Hematopoietic multipotent progenitor cell treated with erythropoietin and hydrocortisone succinate and interleukin-3 and kit ligand, for 8 days (in vitro differentiated cells): ENCODE results near the gene ST8SIA1.
"Not testable (repeated sequence)": the region's sequence is repeated elsewhere in the genome, so short reads cannot be mapped to it uniquely, and the experiment has no call there.

ENCODE experiments used
- DNase-seq: peaks from one replicate; pipeline ENCODE4 v3.0.0-alpha.2; 2015

ST8SIA1 gene

GRCh38 chr12:22334410-22335100 is at the start of gene ST8SIA1:
Gene ST8SIA1, minus strand, starts transcription at chr12:22334707. Its CDS starts 475 bp downstream, at chr12:22334232.
- DNase-seq = no peak

GRCh38 chr12:22380031-22380430 is 45.5 kb upstream of the ST8SIA1 start:
- DNase-seq = peak; percentile 93

- DNase-seq = peak; percentile 53
Measured at GRCh38 chr12:22377731-22378496, 43.4 kb upstream of the ST8SIA1 start.

DNA sequence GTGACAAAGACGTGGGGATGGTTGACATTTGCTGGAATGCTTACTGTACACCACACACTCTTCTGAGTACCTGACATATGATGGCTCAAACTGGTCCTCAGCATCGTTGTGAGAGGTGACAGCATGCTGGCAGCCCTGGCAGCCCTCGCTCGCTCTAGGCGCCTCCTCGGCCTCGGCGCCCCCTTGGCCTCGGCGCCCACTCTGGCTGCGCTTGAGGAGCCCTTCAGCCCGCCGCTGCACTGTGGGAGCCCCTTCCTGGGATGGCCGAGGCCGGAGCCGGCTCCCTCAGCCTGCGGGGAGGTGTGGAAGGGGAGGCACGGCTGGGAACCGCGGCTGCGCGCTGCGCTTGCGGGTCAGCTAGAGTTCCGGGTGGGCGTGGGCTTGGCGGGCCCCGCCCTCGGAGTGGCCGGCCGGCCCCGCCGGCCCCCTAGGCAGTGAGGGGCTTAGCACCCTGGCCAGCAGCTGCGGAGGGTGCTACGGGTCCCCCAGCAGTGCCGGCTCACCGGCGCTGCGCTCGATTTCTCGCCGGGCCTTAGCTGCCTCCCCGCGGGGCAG is 42.2 kb upstream of the ST8SIA1 start:
- DNase-seq = not testable (repeated sequence)

DNA sequence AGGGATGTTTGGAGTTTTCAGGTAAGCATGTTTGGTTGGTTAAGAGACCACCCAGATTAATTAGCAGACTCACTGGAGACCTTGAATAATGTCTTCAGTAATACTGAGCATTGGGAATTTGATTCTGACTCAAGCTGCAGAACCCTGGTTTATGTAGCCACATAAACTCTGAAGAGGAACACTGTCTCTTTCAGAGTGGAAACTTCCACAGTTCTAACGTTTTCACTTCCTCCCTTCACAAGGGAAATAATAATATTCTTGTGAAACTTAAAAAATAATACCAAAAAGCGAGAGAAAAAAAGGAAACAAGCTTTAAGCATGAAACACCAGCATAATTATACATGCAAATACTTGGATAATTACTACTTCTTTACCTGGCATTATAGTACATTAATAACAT is 40.0 kb upstream of the ST8SIA1 start:
- DNase-seq = no peak

GRCh38 chr12:22372277-22372837 is 37.9 kb upstream of the ST8SIA1 start:
- DNase-seq = no peak

GRCh38 chr12:22366181-22366580 is 31.7 kb upstream of the ST8SIA1 start:
- peak; percentile 60 for DNase-seq

GRCh38 chr12:22361785-22362184 is 27.3 kb upstream of the ST8SIA1 start:
- DNase-seq = no peak

GRCh38 chr12:22360774-22361173 is 26.3 kb upstream of the ST8SIA1 start:
- DNase-seq = no peak

- DNase-seq = no peak
Measured at GRCh38 chr12:22357531-22357930, 23.0 kb upstream of the ST8SIA1 start.

GRCh38 chr12:22356231-22356630 is 21.7 kb upstream of the ST8SIA1 start:
- no peak for DNase-seq

- DNase-seq = no peak
Measured at GRCh38 chr12:22355011-22355580, 20.6 kb upstream of the ST8SIA1 start.

- DNase-seq = peak; percentile 95
Measured at GRCh38 chr12:22353615-22354325, 19.3 kb upstream of the ST8SIA1 start.

- DNase-seq = peak; percentile 84
Measured at GRCh38 chr12:22350886-22351285, 16.4 kb upstream of the ST8SIA1 start.

GRCh38 chr12:22348208-22348607 is 13.7 kb upstream of the ST8SIA1 start:
- DNase-seq = no peak

- DNase-seq = no peak
Measured at GRCh38 chr12:22340143-22340542, 5.6 kb upstream of the ST8SIA1 start.

- DNase-seq = no peak
Measured at GRCh38 chr12:22339691-22340090, 5.2 kb upstream of the ST8SIA1 start.

DNA sequence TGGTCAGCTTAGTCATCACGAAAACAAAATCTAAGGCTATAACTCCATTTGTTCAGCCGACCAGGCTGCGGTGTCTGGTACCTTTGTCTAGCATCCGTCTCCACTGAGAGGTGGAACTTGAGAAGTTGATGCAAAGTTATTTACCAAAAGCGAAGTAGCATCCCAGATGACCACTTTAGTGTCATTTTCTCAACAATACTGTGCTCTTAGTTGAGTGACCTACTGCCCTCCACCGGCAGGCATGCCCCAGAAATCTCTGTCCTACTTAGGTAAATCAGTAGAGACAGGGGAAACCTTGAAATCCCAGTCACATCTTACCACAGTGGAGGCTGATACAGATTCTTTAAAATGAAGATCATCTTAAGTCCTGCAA is 1.3 kb upstream of the ST8SIA1 start:
- DNase-seq = no peak

DNA sequence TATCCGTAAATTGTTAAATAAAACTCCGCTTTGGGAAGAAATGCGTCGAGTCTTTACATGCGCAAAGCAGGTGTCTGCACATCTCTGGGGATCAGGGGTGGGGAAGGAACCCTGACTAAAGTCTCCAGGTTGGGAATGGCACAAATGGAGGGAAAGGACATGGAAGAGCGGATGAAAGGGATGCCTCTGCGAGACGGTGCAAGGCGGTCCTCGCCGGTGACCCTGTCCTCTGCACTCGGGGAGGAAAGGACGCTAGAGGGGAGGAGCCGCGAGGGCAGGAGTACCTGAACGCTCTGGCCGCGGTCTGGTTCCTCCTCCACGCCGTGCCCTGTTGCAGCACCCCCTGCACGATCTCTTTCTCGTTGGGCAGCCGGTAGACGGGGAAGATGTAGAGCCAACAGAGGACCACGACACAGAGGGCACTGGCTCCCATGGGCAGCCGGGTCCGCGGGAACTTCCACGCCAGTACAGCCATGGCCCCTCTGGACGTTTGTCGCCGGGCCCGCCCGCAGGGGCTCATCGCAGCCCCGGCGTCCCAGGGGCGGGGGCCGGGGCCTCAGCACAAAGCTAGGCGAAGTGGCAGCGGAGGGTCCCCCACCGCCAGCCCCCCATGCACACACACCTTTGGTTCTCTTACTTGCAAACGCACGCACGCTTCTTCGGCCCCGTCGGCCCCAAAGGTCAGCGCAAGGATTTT is 646 bp downstream of the ST8SIA1 start:
- no peak for DNase-seq

DNA sequence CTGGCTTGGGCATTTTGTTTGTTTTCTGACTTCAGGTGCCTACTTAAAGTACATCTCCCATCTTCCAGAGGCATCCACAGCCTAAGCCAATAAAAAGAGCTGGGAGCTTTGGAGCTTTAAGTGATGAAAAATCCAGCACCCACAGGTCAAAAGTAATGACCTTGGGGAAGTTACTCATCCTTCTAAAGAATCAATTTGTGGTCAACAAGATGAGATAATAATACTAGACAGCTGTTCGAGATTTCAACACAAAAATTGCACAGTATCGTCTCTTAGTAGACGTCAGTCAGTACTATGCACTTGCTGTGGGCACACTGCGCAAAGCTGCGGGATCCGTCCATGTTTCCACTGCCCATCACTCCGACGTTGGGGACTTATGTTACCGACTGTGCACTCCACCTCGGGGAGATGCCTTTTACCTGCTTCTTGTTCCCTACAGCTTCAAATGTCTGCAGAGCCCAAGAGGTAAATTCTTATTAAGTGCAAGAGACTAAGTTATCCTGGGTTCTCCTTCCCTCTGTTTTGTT is 1.3 kb downstream of the ST8SIA1 start:
- no peak for DNase-seq

- DNase-seq = no peak
Measured at GRCh38 chr12:22332202-22332601, 2.3 kb downstream of the ST8SIA1 start.

DNA sequence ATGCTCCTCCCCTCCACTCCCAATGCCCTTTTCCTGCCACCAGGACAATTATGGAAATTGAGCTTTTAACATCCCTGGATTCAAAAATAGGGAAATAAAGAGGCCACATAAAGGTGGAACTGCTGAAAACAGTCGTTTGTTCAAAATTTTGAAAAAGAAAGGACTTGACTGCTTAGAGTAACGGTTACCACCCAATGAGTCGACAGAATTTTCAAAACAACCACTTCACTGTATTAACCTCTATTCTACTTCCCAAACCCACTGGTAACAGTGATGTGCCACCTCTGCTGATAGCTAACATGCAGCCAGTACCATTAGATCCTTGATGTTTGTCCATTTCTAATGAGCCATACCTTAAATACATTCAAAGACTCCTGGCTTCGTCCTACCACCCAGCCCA is 4.9 kb downstream of the ST8SIA1 start:
- DNase-seq = peak; percentile 25
